AG04449 (cell line): ENCODE results near the gene IGFBP2.

Source experiments
- CTCF ChIA-PET: fragments of 350-600 bp; formaldehyde crosslinking; extraction: SDS; loops from one replicate; lab custom pipeline; 2021; ENCODE audit warnings: antibody characterized with exemption; lab: Yijun Ruan, JAX
- POLR2A ChIA-PET: fragments of 400-600, 350-600 bp; formaldehyde crosslinking; extraction: SDS; loops from one replicate; lab custom pipeline; 2020; ENCODE audit warnings: antibody characterized with exemption, inconsistent platforms; lab: Yijun Ruan, JAX
- DNase-seq: peaks from one replicate; pipeline ENCODE4 v3.0.0-alpha.2; 2010; ENCODE audit warnings: low read depth, low spot score
- H3K4me3 ChIP-seq: 2 replicates; pipeline ENCODE4 v1.5.1; 2011; ENCODE audit warnings: low read depth, mild to moderate bottlenecking, control low read depth, low read length
- TF ChIP-seq, protein P1 (sequence below): IDR thresholded peaks from one replicate; pipeline ENCODE4 v1.5.1; 2011; ENCODE audit warnings: mild to moderate bottlenecking, moderate library complexity, low read length, control low read depth, inconsistent platforms; ENCODE audit not compliant: insufficient read depth; ENCODE audit errors: missing control alignments

The IGFBP2 gene

DNA sequence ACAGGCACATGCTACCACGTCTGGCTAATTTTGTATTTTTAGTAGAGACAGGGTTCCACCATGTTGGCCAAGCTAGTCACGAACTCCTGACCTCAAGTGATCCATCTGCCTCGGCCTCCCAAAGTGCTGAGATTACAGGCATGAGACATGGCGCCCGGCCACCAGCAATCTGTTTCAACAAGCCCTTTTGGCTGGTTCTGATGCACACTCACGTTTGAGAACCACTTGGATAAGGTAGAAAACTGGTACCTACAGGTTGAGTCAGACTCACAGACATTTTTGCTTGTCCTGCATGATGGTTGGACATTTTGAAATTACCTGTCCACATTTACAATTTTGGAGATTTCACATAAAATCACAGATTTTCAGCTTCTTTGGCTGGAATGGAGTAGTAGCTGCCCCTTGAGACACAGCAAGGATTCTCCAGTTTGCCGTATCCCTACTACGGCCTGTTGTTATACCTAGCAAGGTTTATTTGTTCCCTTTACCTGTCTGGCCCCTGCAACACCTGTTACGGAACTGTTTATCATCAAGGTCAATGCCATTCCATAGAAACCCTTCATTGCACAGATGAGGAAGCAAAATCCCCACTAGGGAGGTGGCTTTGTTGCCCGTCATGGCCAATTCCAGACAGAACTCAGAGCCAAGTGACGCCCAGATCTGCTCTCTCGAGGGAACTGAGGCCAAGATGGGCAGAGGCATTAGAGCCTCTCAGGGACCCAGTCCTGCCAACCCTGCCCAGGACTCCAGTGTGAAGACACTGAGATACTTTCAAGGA, 31.4 kb upstream of the IGFBP2 start:
- DNase-seq, result no peak
- H3K4me3 ChIP-seq, result no peak overlapping the region
- ChIA-PET POLR2A (no interaction called here), CTCF (interaction anchor here (1.1 kb wide), 1 partner anchor 84 kb away, joined by 3 read pairs; no protein-coding TSS in a partner anchor)
- TF ChIP-seq, protein P1, sequence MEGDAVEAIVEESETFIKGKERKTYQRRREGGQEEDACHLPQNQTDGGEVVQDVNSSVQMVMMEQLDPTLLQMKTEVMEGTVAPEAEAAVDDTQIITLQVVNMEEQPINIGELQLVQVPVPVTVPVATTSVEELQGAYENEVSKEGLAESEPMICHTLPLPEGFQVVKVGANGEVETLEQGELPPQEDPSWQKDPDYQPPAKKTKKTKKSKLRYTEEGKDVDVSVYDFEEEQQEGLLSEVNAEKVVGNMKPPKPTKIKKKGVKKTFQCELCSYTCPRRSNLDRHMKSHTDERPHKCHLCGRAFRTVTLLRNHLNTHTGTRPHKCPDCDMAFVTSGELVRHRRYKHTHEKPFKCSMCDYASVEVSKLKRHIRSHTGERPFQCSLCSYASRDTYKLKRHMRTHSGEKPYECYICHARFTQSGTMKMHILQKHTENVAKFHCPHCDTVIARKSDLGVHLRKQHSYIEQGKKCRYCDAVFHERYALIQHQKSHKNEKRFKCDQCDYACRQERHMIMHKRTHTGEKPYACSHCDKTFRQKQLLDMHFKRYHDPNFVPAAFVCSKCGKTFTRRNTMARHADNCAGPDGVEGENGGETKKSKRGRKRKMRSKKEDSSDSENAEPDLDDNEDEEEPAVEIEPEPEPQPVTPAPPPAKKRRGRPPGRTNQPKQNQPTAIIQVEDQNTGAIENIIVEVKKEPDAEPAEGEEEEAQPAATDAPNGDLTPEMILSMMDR, result no peak

DNA sequence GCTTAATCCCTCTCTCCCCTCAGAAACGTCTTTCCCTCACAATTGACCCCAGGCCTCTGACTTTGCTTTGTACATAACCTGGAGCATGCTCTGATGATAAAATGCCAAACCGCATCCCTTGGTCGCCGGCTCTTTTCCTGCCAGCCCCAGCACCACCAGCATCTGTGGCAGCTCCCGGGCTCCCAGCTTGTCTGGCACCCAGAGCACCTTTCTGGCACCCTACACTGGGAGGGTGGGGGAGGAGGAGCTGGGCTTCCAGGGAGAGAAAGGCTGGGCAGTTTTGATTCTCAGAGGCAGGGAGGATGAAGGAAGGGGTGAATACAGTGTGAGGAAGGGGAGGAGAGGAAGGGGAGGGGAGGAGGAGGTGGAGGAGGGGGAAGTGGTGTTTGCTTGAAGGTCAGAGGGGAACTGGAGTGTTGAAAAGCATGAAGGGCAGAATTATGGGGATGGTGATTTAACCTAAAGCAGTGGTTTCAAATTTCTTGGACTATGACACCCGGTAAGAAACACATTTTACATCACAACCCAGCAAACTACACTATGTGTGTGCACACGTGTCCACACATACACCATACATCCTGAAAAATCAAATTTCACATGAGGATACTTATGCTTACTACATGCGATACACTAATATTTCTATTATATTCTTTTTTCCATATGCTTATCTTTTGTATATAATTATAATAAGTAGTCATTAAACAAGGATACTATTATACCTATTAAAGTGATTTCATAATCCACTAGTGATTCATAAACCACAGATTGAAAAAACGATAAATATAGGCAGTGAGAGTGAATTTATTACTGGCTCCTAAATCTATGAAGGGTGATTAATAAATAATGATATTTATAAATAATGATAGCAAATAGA, 30.0 kb upstream of the IGFBP2 start:
- no peak for DNase-seq
- CTCF ChIA-PET, result no interaction called here
- POLR2A ChIA-PET, result no interaction called here

DNA sequence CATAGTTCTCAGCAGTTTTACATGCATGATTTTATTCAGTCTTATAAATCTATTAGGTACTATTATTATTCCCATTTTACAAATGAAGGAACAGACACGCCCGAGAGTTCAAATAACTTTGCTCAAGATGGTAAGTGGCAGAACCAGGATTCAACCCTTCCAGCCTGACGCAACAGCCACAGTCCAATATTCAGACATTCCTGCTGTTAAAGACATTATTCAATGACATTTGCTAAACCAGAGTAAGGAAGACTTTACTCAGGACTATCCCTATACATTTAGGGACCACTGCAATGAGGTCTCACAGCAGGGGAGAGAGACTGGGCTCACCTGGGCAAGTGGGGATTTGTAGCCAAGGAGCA, 29.4 kb upstream of the IGFBP2 start:
- TF ChIP-seq, protein P1, result no peak
- POLR2A ChIA-PET, result no interaction called here
- DNase-seq, result no peak
- H3K4me3 ChIP-seq, result no peak overlapping the region
- CTCF ChIA-PET, result no interaction called here

More for the DNA sequence above, 30.0 kb upstream of the IGFBP2 start:
- no peak overlapping the region for H3K4me3 ChIP-seq
- TF ChIP-seq, protein P1, result no peak

DNA sequence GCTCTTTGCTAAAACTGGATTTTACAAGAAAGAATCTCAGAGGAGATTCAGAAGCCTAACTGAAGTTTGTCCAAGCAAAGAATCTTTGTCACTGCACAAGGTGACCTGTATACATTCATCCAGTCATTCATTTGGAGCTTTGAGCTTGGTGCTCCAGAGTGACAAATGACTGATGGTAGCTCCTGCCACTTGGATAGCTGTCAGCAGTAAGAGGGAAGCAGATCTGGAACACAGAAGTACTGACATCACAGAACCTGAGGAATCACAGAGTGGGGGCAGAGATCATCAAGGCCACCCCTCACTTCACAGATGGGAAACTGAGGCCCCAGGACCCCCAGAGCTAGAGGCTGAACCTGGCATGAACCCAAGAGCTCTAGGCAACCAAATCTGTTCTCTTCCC, 28.8 kb upstream of the IGFBP2 start:
- ChIA-PET CTCF (no interaction called here), POLR2A (no interaction called here)
- no peak for DNase-seq
- TF ChIP-seq, protein P1, result no peak
- H3K4me3 ChIP-seq, result no peak overlapping the region

DNA sequence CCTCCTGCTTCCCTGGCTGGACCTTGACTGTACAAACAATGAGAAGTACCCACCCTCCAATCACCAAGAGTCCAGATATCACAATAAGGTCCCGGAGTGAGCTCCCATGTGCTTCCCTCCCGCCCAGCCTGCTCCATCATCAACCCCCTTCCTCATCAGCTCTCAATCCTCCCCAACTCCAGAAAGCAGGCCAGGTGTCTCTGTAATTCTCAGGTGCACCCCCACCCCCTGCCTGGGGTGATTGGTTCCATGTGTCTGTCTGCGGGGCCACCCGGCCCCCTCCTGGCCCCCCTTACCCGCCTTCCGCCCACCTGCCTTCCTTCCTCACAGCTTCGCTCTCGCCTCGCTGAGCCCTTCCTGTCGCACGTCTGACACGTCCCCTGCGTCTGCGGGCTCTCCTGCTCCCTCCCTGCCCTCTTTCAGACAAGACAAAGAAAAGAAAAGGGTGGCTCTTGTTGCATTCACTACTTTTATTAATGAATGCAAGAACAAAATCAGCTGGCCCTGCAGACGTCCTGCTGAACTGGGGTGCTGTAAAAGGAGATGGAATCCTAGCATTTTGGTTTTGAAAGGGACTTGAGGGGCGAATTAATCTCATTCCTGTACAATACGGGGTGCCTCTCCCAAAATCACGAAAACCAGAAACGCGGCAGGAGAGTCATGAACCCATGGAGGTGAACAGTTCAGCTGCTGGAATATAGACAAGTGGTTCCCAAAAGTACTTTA, 26.5 kb upstream of the IGFBP2 start:
- DNase-seq, result no peak
- POLR2A ChIA-PET, result no interaction called here
- H3K4me3 ChIP-seq, result peak overlapping the region; percentile 18; the same call in 1 of the 2 replicates
- CTCF ChIA-PET, result no interaction called here
- TF ChIP-seq, protein P1, result no peak

DNA sequence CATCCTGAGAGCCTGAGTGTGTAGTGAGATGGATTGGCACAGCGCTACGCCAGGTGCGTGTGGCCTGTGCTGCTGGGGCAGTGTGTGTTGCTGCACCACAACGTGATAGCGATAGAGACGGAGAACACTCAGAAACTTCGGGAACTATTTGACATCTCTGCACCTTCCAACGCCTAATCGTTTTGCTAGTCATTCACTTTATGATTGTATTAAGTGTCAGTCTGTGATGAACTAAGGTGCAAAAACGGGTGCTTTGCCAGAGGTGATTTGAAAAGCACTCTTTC, 26.0 kb upstream of the IGFBP2 start:
- POLR2A ChIA-PET, result no interaction called here
- CTCF ChIA-PET, result no interaction called here

More for the DNA sequence above, 26.0 kb upstream of the IGFBP2 start:
- DNase-seq, result no peak
- TF ChIP-seq, protein P1, result no peak
- H3K4me3 ChIP-seq, result no peak overlapping the region
